ENCODE measurements around the gene FBXL22. TPM values are rescaled to one million over a fixed set of nuclear protein-coding genes. Genes with fewer than 3 reads are reported as not detected.

FBXL22 gene
- total RNA-seq, 1 donor, result 1.8 TPM

DNA sequence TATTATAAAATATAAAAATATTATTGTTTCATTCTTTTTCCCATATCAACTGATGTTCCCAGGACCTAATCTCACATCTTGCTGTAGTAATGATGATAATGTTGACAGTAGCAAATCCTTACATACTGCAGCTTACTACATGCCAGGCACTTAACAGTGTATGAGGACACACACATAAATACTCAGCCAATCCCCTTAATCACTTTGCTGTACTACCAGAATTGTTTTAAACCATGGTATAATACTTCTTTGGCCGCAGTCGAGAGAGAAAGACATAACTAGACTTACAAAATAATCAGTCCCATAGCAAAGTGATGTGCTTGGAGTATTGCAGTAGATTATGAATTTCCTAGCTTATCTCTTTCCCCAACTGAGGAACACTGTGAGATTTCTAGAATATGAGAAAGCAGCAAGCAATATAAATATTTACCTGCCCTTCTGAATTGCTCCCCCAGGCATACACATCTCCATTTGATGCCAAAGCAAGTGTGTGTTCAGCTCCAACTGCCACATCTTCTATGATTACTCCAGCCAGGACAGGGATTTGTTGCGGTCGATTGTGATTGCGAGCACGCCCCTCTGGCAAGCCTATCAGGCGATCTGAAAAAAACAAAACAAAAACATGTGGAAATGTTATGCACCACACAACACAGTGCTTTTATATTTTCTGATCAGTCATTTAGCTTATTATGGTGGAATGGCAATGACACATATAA, 33.0 kb downstream of the FBXL22 start:
- Histone ChIP-seq H3K27ac (ENCODE audit: low read depth, low read length) (peak overlapping the region; percentile 58), H3K4me1 (ENCODE audit: insufficient read depth, low read length) (peaks cover 8% of the 10 kb centered on the region), H3K27me3 (ENCODE audit: insufficient read depth, low read length) (no peaks in the 10 kb centered on the region), H3K36me3 (ENCODE audit: insufficient read depth, low read length) (peaks cover 53% of the 10 kb centered on the region), H3K4me2 (ENCODE audit: insufficient read depth, low read length) (no peak overlapping the region), H3K9me3 (ENCODE audit: low read depth, low read length) (no peaks in the 10 kb centered on the region), H4K20me1 (ENCODE audit: insufficient read depth, low read length) (no peaks in the 10 kb centered on the region), H2AFZ (ENCODE audit: low read length) (no peak overlapping the region), H3K4me3 (ENCODE audit: insufficient read depth, low read length) (no peak overlapping the region), H3K79me2 (ENCODE audit: insufficient read depth, low read length) (no peaks in the 10 kb centered on the region)
- TF ChIP-seq, protein P1, sequence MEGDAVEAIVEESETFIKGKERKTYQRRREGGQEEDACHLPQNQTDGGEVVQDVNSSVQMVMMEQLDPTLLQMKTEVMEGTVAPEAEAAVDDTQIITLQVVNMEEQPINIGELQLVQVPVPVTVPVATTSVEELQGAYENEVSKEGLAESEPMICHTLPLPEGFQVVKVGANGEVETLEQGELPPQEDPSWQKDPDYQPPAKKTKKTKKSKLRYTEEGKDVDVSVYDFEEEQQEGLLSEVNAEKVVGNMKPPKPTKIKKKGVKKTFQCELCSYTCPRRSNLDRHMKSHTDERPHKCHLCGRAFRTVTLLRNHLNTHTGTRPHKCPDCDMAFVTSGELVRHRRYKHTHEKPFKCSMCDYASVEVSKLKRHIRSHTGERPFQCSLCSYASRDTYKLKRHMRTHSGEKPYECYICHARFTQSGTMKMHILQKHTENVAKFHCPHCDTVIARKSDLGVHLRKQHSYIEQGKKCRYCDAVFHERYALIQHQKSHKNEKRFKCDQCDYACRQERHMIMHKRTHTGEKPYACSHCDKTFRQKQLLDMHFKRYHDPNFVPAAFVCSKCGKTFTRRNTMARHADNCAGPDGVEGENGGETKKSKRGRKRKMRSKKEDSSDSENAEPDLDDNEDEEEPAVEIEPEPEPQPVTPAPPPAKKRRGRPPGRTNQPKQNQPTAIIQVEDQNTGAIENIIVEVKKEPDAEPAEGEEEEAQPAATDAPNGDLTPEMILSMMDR (IDR thresholded peaks at IDR 0.05; ENCODE audit: extremely low read depth, low read depth, low read length), result no peak
- DNase-seq (ENCODE audit: insufficient read length, low spot score, missing footprints), result no peak

GRCh38 chr15:63633312-63633711, 36.1 kb downstream of the FBXL22 start:
- Histone ChIP-seq H3K4me2 (ENCODE audit: insufficient read depth, low read length) (no peak overlapping the region), H3K27me3 (ENCODE audit: insufficient read depth, low read length) (no peaks in the 10 kb centered on the region), H3K36me3 (ENCODE audit: insufficient read depth, low read length) (peaks cover 42% of the 10 kb centered on the region), H4K20me1 (ENCODE audit: insufficient read depth, low read length) (no peaks in the 10 kb centered on the region), H3K4me1 (ENCODE audit: insufficient read depth, low read length) (peaks cover 8% of the 10 kb centered on the region), H3K27ac (ENCODE audit: low read depth, low read length) (no peak overlapping the region), H3K4me3 (ENCODE audit: insufficient read depth, low read length) (no peak overlapping the region), H3K9me3 (ENCODE audit: low read depth, low read length) (no peaks in the 10 kb centered on the region), H3K79me2 (ENCODE audit: insufficient read depth, low read length) (no peaks in the 10 kb centered on the region), H2AFZ (ENCODE audit: low read length) (no peak overlapping the region)
- TF ChIP-seq, protein P1 (IDR thresholded peaks at IDR 0.05; ENCODE audit: extremely low read depth, low read depth, low read length), result no peak
- no peak for DNase-seq (ENCODE audit: insufficient read length, low spot score, missing footprints)

DNA sequence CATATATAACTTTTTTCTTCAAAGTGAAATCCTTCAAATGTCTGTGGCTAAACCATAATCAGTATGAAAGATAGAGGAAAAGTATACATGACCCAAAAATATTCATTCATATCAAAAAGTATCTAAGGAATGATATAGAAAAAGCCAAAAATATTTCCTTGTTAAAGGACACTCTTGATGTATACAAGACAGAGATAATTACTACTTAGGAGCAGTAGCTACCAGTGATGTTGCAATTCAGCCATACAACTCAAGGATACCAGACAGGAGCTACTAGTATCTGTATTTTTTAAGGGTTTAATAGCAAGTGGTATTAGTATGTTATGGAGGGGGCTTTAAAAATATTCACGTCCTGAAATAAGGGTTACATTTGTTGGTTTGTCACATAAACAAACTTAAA, 37.0 kb downstream of the FBXL22 start:
- no peak overlapping the region for H3K4me2 ChIP-seq (ENCODE audit: insufficient read depth, low read length)
- peaks cover 8% of the 10 kb centered on the region for H3K4me1 ChIP-seq (ENCODE audit: insufficient read depth, low read length)
- H3K27me3 ChIP-seq (ENCODE audit: insufficient read depth, low read length), result no peaks in the 10 kb centered on the region
- TF ChIP-seq, protein P1 (IDR thresholded peaks at IDR 0.05; ENCODE audit: extremely low read depth, low read depth, low read length), result no peak
- peaks cover 47% of the 10 kb centered on the region for H3K36me3 ChIP-seq (ENCODE audit: insufficient read depth, low read length)
- no peak overlapping the region for H2AFZ ChIP-seq (ENCODE audit: low read length)
- no peak overlapping the region for H3K27ac ChIP-seq (ENCODE audit: low read depth, low read length)
- H3K9me3 ChIP-seq (ENCODE audit: low read depth, low read length), result no peaks in the 10 kb centered on the region
- no peak overlapping the region for H3K4me3 ChIP-seq (ENCODE audit: insufficient read depth, low read length)
- no peaks in the 10 kb centered on the region for H3K79me2 ChIP-seq (ENCODE audit: insufficient read depth, low read length)
- no peak for DNase-seq (ENCODE audit: insufficient read length, low spot score, missing footprints)
- no peaks in the 10 kb centered on the region for H4K20me1 ChIP-seq (ENCODE audit: insufficient read depth, low read length)

DNA sequence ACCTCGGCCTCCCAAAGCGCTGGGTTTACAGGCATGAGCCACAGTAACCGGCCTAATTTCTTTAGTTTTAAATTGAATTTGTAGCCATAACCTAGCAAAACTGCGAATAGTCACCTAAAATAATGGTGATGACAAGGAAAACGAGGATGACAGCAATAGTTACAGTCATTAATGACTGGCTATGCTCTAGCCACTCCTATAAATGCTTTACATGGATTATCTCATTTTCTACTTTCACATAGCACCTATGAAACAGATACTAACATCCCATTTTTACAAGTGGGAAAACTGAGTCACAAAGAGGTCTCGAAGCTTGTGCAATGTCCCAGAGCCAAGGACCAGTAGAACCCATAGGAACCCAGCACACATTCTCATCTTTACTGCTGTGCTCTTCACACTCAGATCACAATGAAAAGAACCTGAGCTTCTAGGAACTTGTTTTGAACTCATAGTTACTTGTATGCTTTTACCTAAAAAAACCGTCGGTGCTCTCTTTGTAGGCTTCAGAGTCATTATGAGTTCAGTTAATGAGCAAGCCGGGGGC, 39.4 kb downstream of the FBXL22 start:
- DNase-seq (ENCODE audit: insufficient read length, low spot score, missing footprints), result no peak
- H4K20me1 ChIP-seq (ENCODE audit: insufficient read depth, low read length), result no peaks in the 10 kb centered on the region

More for the DNA sequence above, 39.4 kb downstream of the FBXL22 start:
- no peak overlapping the region for H3K4me2 ChIP-seq (ENCODE audit: insufficient read depth, low read length)
- H2AFZ ChIP-seq (ENCODE audit: low read length), result no peak overlapping the region
- H3K9me3 ChIP-seq (ENCODE audit: low read depth, low read length), result no peaks in the 10 kb centered on the region
- TF ChIP-seq, protein P1 (IDR thresholded peaks at IDR 0.05; ENCODE audit: extremely low read depth, low read depth, low read length), result no peak
- H3K79me2 ChIP-seq (ENCODE audit: insufficient read depth, low read length), result no peaks in the 10 kb centered on the region
- no peak overlapping the region for H3K4me3 ChIP-seq (ENCODE audit: insufficient read depth, low read length)
- H3K36me3 ChIP-seq (ENCODE audit: insufficient read depth, low read length), result peaks cover 52% of the 10 kb centered on the region
- H3K27me3 ChIP-seq (ENCODE audit: insufficient read depth, low read length), result no peaks in the 10 kb centered on the region
- H3K27ac ChIP-seq (ENCODE audit: low read depth, low read length), result no peak overlapping the region
- H3K4me1 ChIP-seq (ENCODE audit: insufficient read depth, low read length), result no peaks in the 10 kb centered on the region
